ENCODE measurements around the gene ARL6IP4. TPM values are rescaled to one million over a fixed set of nuclear protein-coding genes. Genes with fewer than 3 reads are reported as not detected.

Gene ARL6IP4
- total and polyA plus RNA-seq, 2 of the 4 experiments (the other 2 are of a cell fraction) = 161 to 254 TPM

DNA sequence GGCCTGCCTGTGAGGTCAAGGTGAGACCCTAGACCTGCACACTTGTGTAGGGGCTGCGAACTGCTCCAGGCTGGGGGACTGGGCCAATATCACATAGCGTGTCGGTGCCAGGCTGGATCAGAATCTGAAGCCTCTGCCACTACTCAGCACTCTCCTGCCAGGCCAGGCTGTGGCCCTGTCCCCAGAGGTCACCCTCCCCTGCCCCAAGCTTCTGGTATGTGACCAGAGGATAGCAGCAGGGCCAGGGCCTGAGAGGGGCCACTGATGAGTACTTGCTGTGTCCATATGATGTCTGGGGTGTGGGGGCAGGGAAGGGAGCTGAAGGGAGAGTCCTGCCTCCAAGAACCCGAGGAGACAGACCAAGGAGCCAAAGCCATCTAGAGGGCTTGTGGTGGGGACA, 17.8 kb downstream of the ARL6IP4 start:
- no peak overlapping the region for H3K4me2 ChIP-seq (ENCODE audit: low read depth, low read length)
- no peak overlapping the region for H2BK20ac ChIP-seq (ENCODE audit: low read depth, low read length)
- no peak overlapping the region for H3K9ac ChIP-seq (ENCODE audit: low read depth, low read length)
- intact Hi-C loops (cut with micrococcal nuclease) (no loop called here), in situ Hi-C loops (cut with MboI; ENCODE audit: low sequenced_read_pairs) (no loop called here), dilution Hi-C loops (cut with HindIII; ENCODE audit: low sequenced_read_pairs, unreplicated experiment) (loop anchor here (25.0 kb wide), 1 partner anchor 239 kb away; the partner anchor contains the start of genes MPHOSPH9 and MTRFR)
- no peaks in the 10 kb centered on the region for H3K4me1 ChIP-seq (ENCODE audit: control insufficient read depth, insufficient read depth, low read length)
- DNase-seq (no peak), ATAC-seq (ENCODE audit: low read depth) (no peak)
- no peak overlapping the region for H4K5ac ChIP-seq (ENCODE audit: low read depth, low read length)
- ChIA-PET CTCF (interaction anchor here (0.6 kb wide), 1 partner anchor 44 kb away, joined by 3 read pairs; no protein-coding TSS in a partner anchor), POLR2A (ENCODE audit: unreplicated experiment) (no interaction called here)
- H3K18ac ChIP-seq (ENCODE audit: low read depth, low read length) = no peak overlapping the region
- H3K27me3 ChIP-seq (ENCODE audit: control insufficient read depth, insufficient read depth, low read length) = no peaks in the 10 kb centered on the region
- H3K9me3 ChIP-seq (ENCODE audit: control insufficient read depth, insufficient read depth, low read length) = no peaks in the 10 kb centered on the region
- no peaks in the 10 kb centered on the region for H4K20me1 ChIP-seq (ENCODE audit: insufficient read depth, low read length)
- no peaks in the 10 kb centered on the region for H3K9me1 ChIP-seq (ENCODE audit: insufficient read depth, low read length)
- H3K4ac ChIP-seq (ENCODE audit: low read depth, low read length) = no peak overlapping the region
- H3K23ac ChIP-seq (ENCODE audit: low read depth, low read length) = no peak overlapping the region
- H2AK5ac ChIP-seq (ENCODE audit: low read depth, low read length) = no peak overlapping the region
- H4K91ac ChIP-seq (ENCODE audit: insufficient read depth, low read depth, low read length) = no peak overlapping the region
- H2AK9ac ChIP-seq (replicated peaks; ENCODE audit: low read depth, low read length, poor library complexity) = no peak overlapping the region
- H4K8ac ChIP-seq (ENCODE audit: low read depth in 2 of 2, low read length in 2 of 2) = no peak overlapping the region
- no peak overlapping the region for H3K56ac ChIP-seq (ENCODE audit: extremely low read depth, insufficient read depth, low read length)
- H3K27ac ChIP-seq (ENCODE audit: insufficient read depth, low read length) = no peak overlapping the region
- H2BK5ac ChIP-seq (ENCODE audit: low read depth, low read length, poor library complexity, severe bottlenecking) = no peak overlapping the region
- H3K36me3 ChIP-seq (ENCODE audit: control insufficient read depth, insufficient read depth, low read length) = peaks cover 31% of the 10 kb centered on the region
- no peak overlapping the region for H2BK120ac ChIP-seq (ENCODE audit: low read depth, low read length)
- TF ChIP-seq, protein P1, sequence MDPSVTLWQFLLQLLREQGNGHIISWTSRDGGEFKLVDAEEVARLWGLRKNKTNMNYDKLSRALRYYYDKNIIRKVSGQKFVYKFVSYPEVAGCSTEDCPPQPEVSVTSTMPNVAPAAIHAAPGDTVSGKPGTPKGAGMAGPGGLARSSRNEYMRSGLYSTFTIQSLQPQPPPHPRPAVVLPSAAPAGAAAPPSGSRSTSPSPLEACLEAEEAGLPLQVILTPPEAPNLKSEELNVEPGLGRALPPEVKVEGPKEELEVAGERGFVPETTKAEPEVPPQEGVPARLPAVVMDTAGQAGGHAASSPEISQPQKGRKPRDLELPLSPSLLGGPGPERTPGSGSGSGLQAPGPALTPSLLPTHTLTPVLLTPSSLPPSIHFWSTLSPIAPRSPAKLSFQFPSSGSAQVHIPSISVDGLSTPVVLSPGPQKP (IDR thresholded peaks at IDR 0.05; ENCODE audit: borderline replicate concordance, low read depth, low read length) = no peak
- TF ChIP-seq SMC3 (IDR thresholded peaks at IDR 0.05; ENCODE audit: low read depth, low read length) = no peak
- no peak for TF ChIP-seq FOS (IDR thresholded peaks at IDR 0.05; ENCODE audit: low read depth, low read length)
- no peak for TF ChIP-seq CEBPB (IDR thresholded peaks at IDR 0.05; ENCODE audit: low read depth, low read length)
- TF ChIP-seq NFE2L2 (IDR thresholded peaks at IDR 0.05; ENCODE audit: low read depth, low read length) = no peak
- no peak for TF ChIP-seq RAD21 (IDR thresholded peaks at IDR 0.05; ENCODE audit: low read length)
- no peak for TF ChIP-seq RCOR1 (IDR thresholded peaks at IDR 0.05; ENCODE audit: insufficient replicate concordance, low read length)
- TF ChIP-seq MAZ (IDR thresholded peaks at IDR 0.05; ENCODE audit: borderline replicate concordance, low read depth, low read length) = no peak
- TF ChIP-seq, protein P2, sequence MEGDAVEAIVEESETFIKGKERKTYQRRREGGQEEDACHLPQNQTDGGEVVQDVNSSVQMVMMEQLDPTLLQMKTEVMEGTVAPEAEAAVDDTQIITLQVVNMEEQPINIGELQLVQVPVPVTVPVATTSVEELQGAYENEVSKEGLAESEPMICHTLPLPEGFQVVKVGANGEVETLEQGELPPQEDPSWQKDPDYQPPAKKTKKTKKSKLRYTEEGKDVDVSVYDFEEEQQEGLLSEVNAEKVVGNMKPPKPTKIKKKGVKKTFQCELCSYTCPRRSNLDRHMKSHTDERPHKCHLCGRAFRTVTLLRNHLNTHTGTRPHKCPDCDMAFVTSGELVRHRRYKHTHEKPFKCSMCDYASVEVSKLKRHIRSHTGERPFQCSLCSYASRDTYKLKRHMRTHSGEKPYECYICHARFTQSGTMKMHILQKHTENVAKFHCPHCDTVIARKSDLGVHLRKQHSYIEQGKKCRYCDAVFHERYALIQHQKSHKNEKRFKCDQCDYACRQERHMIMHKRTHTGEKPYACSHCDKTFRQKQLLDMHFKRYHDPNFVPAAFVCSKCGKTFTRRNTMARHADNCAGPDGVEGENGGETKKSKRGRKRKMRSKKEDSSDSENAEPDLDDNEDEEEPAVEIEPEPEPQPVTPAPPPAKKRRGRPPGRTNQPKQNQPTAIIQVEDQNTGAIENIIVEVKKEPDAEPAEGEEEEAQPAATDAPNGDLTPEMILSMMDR (conservative IDR thresholded peaks at IDR 0.05; ENCODE audit: low read depth, low read length) = no peak
- TF ChIP-seq POLR2A (IDR thresholded peaks at IDR 0.05; ENCODE audit: low read depth, low read length) = no peak
- TF ChIP-seq CHD1 (IDR thresholded peaks at IDR 0.05; ENCODE audit: low read depth, low read length) = no peak
- TF ChIP-seq MXI1 (IDR thresholded peaks at IDR 0.05; ENCODE audit: borderline replicate concordance, low read depth, low read length) = no peak
- no peak overlapping the region for H2BK15ac ChIP-seq (ENCODE audit: low read depth, low read length)
- no peaks in the 10 kb centered on the region for H3K79me1 ChIP-seq (ENCODE audit: low read depth in 1 of 2, low read length in 2 of 2)
- no peak overlapping the region for H3K4me3 ChIP-seq (ENCODE audit: insufficient read depth, low read depth, low read length)
- no peak overlapping the region for H3K14ac ChIP-seq (replicated peaks; ENCODE audit: low read depth, low read length)
- no TSS peak for BruUV-seq (replicated peaks)
- no peak overlapping the region for H2AFZ ChIP-seq (replicated peaks; ENCODE audit: low read length, poor library complexity)
- WGBS, 2 experiments (ENCODE audit: extremely low coverage in 2 of 2, insufficient read length in 1 of 2) = 74% methylated on average over 3 of the region's 4 CpGs; no CpG with 5 or more reads in 1 of the 2 experiments

Measured in IMR-90 (cell line).